SKM-1 treated with dmso at 0.1 percent for 144 hours (cell line): ENCODE results near the gene CENPB.
"Not testable (repeated sequence)": the region's sequence is repeated elsewhere in the genome, so short reads cannot be mapped to it uniquely, and the experiment has no call there.

Source experiments
- DNase-seq: peaks from one replicate; lab custom pipeline; 2025; ENCODE audit not compliant: unreplicated experiment; lab: John Stamatoyannopoulos, UW

Gene CENPB

GRCh38 chr20:3786665-3787323 lies at the start of gene CENPB:
Gene CENPB (minus strand): TSS chr20:3786740. CDS start chr20:3786483, 257 bp downstream.
- peak; percentile 53 for DNase-seq

GRCh38 chr20:3836132-3836531 lies 49.6 kb upstream of the CENPB start:
- DNase-seq: no peak

GRCh38 chr20:3829891-3830290 lies 43.4 kb upstream of the CENPB start:
- not testable (repeated sequence) for DNase-seq

GRCh38 chr20:3828798-3829197 lies 42.3 kb upstream of the CENPB start:
- no peak for DNase-seq

GRCh38 chr20:3826420-3826819 lies 39.9 kb upstream of the CENPB start:
- DNase-seq: no peak

GRCh38 chr20:3825526-3825925 lies 39.0 kb upstream of the CENPB start:
- DNase-seq: no peak

GRCh38 chr20:3823881-3824280 lies 37.3 kb upstream of the CENPB start:
- DNase-seq: no peak

- DNase-seq: no peak
These were observed 35.5 kb upstream of the CENPB start for GRCh38 chr20:3821996-3822395.

- no peak for DNase-seq
These were observed 34.6 kb upstream of the CENPB start for GRCh38 chr20:3820901-3821727.

- peak; percentile 71 for DNase-seq
These were observed 33.7 kb upstream of the CENPB start, which contains the start of gene AP5S1 for GRCh38 chr20:3820048-3820900. Gene AP5S1 (plus strand): TSS chr20:3820547. CDS start chr20:3822118, 1,571 bp downstream.

GRCh38 chr20:3819411-3820047 lies 33.0 kb upstream of the CENPB start:
- no peak for DNase-seq

GRCh38 chr20:3818155-3819151 lies 31.9 kb upstream of the CENPB start:
- DNase-seq: peak; percentile 25

- no peak for DNase-seq
These were observed 29.3 kb upstream of the CENPB start for GRCh38 chr20:3815703-3816315.

- no peak for DNase-seq
These were observed 28.5 kb upstream of the CENPB start for GRCh38 chr20:3814928-3815495.

GRCh38 chr20:3813848-3814581 lies 27.5 kb upstream of the CENPB start:
- DNase-seq: no peak

GRCh38 chr20:3812975-3813847 lies 26.7 kb upstream of the CENPB start:
- DNase-seq: no peak

- DNase-seq: no peak
These were observed 25.7 kb upstream of the CENPB start for GRCh38 chr20:3812259-3812681.
